Gastroesophageal sphincter (tissue), 4 donors: Measurements from ENCODE around the gene IPCEF1. TPM values are rescaled to one million over a fixed set of nuclear protein-coding genes. Genes with fewer than 3 reads are reported as not detected.

ENCODE experiments used
- ATAC-seq: fragments of 150-250 bp; one replicate; pipeline ENCODE4 v1.9.1; 2016; ENCODE audit warnings: mild to moderate bottlenecking, moderate library complexity
- H3K27ac ChIP-seq, 4 donors: fragments of 200-600 bp; sonication (generic) in 3 of 4; 1 replicate in 3 of 4; 2 replicates in 1 of 4; pipeline ENCODE4 v1.5.1; 2016 to 2019
- H3K27me3 ChIP-seq: fragments of 200-600 bp; sonication (generic); one replicate; pipeline ENCODE4 v1.5.1; 2019
- H3K36me3 ChIP-seq, 2 donors: fragments of 200-600 bp; sonication (generic); one replicate each; pipeline ENCODE4 v1.5.1; 2019; ENCODE audit warnings: control low read depth in 1 of 2
- H3K4me1 ChIP-seq, 3 donors: fragments of 200-600 bp; sonication (generic); 1 replicate in 2 of 3; 2 replicates in 1 of 3; pipeline ENCODE4 v1.5.1; 2016 to 2019; ENCODE audit warnings: control low read depth in 2 of 3
- H3K4me3 ChIP-seq, 2 donors: fragments of 200-600 bp; sonication (generic); one replicate each; pipeline ENCODE4 v1.5.1; 2019; ENCODE audit warnings: mild to moderate bottlenecking in 1 of 2, moderate library complexity in 1 of 2
- H3K9me3 ChIP-seq, 3 donors: fragments of 200-600 bp; sonication (generic); one replicate each; pipeline ENCODE4 v1.5.1; 2017 to 2019; ENCODE audit warnings: control low read depth in 2 of 3
- EP300 ChIP-seq: sonication (generic); formaldehyde crosslinking; IDR thresholded peaks from one replicate; pipeline ENCODE4 v1.6.1; 2017; ENCODE audit warnings: antibody characterized with exemption, mild to moderate bottlenecking
- POLR2A ChIP-seq, 2 donors: fragments of 450-650 bp; IDR thresholded peaks; one replicate each; pipeline ENCODE4 v1.6.1; 2017; ENCODE audit warnings: antibody characterized with exemption in 2 of 2, mild to moderate bottlenecking in 2 of 2, moderate library complexity in 1 of 2
- POLR2AphosphoS5 ChIP-seq: sonication (generic); formaldehyde crosslinking; IDR thresholded peaks from one replicate; pipeline ENCODE4 v1.6.1; 2017; ENCODE audit warnings: antibody characterized with exemption
- WGBS, 2 donors: methylation state at CpG; one replicate each; pipeline ENCODE4 v1.1.5; 2018; ENCODE audit warnings: low coverage in 1 of 2; 5-methylcytosine and 5-hydroxymethylcytosine counted together
- total RNA-seq, 4 donors: library from RNA; depleted of rRNA; stranded (reverse); fragments of >200 nt; gene quantifications; one replicate each; pipeline ENCODE4 v1.1.0, GENCODE V29; 2016
- TF ChIP-seq, protein P1 (sequence below), 4 experiments: fragments of 200-600 bp in 2 of 4; fragments of 450-650 bp in 2 of 4; sonication (generic) in 1 of 4; IDR thresholded peaks; one replicate each; pipeline ENCODE4 v1.5.1; 2017 to 2019; ENCODE audit warnings: antibody characterized with exemption in 4 of 4, mild to moderate bottlenecking in 2 of 4, moderate library complexity in 2 of 4

Gene IPCEF1
- total RNA-seq, 4 donors from 2014 or later, result 0.27 to 7.3 (median 1.2) TPM

DNA sequence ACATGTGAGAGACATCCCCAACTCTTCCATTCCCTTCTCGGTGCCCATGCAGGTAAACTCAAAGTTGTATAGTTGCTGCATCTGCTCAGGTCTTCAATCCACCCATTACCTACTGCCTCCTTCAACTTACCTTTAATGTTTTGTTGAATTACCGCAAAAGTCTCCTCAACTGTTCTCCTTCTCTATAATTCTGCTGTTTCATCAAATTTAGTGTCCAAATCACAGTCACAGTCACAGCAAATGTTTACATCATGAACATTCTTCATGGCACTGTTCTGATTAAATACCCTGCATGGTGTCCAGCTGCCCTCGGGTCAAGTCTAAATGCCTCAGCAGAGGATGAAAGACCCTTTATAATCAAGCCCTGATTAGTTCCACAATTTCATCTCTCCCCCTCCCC is 130.1 kb downstream of the IPCEF1 start:
- Histone ChIP-seq H3K9me3 (no peaks in the 10 kb centered on the region), H3K4me3 (no peak overlapping the region), H3K36me3 (no peaks in the 10 kb centered on the region), H3K4me1 (no peaks in the 10 kb centered on the region), H3K27me3 (no peaks in the 10 kb centered on the region), H3K27ac (no peak overlapping the region)
- 70 to 85% methylated on average over 2 to 3 of the region's 3 CpGs for WGBS, 2 donors
- no peak for ATAC-seq
- TF ChIP-seq, protein P1, sequence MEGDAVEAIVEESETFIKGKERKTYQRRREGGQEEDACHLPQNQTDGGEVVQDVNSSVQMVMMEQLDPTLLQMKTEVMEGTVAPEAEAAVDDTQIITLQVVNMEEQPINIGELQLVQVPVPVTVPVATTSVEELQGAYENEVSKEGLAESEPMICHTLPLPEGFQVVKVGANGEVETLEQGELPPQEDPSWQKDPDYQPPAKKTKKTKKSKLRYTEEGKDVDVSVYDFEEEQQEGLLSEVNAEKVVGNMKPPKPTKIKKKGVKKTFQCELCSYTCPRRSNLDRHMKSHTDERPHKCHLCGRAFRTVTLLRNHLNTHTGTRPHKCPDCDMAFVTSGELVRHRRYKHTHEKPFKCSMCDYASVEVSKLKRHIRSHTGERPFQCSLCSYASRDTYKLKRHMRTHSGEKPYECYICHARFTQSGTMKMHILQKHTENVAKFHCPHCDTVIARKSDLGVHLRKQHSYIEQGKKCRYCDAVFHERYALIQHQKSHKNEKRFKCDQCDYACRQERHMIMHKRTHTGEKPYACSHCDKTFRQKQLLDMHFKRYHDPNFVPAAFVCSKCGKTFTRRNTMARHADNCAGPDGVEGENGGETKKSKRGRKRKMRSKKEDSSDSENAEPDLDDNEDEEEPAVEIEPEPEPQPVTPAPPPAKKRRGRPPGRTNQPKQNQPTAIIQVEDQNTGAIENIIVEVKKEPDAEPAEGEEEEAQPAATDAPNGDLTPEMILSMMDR (IDR thresholded peaks at IDR 0.05), result no peak
- TF ChIP-seq POLR2AphosphoS5 (no peak), EP300 (no peak), POLR2A (IDR thresholded peaks at IDR 0.05) (no peak)

- no CpG with 5 or more reads among the region's 2 CpGs for WGBS, 2 donors
- no peak overlapping the region for H3K4me3 ChIP-seq
- no peak overlapping the region for H3K27ac ChIP-seq
- H3K4me1 ChIP-seq, result no peaks in the 10 kb centered on the region
- TF ChIP-seq, protein P1 (IDR thresholded peaks at IDR 0.05), result no peak
- TF ChIP-seq EP300, result no peak
- no peak for TF ChIP-seq POLR2AphosphoS5
- no peak for TF ChIP-seq POLR2A (IDR thresholded peaks at IDR 0.05)
- no peaks in the 10 kb centered on the region for H3K9me3 ChIP-seq
- H3K36me3 ChIP-seq, result no peaks in the 10 kb centered on the region
- no peak for ATAC-seq
- no peaks in the 10 kb centered on the region for H3K27me3 ChIP-seq
Observed at GRCh38 chr6:154223296-154223695, 133.3 kb downstream of the IPCEF1 start.

DNA sequence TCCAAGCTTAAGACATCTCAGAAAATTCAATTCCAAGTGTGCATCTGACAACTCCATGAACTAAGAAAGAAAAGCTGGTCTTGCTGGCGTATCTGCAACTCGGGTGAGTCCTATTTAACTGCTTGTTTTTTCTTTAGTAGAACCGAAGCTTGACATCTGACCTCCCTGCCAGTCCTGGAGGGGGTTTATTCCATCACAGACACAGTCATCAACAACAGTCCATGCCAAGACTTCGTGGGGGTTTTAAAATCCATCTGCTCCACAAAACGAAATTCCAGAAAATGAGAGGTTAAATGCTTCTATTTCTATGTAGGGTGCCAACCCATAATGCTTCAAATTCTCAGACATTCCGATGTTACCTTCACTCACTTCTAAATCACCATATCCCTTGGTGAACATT is 133.9 kb downstream of the IPCEF1 start:
- Histone ChIP-seq H3K27ac (no peak overlapping the region), H3K4me3 (no peak overlapping the region), H3K36me3 (no peaks in the 10 kb centered on the region), H3K4me1 (no peaks in the 10 kb centered on the region), H3K27me3 (no peaks in the 10 kb centered on the region), H3K9me3 (no peaks in the 10 kb centered on the region)
- no peak for ATAC-seq
- WGBS, 2 donors, result 57 to 68% methylated on average over 5 to 6 of the region's 6 CpGs
- TF ChIP-seq POLR2A (IDR thresholded peaks at IDR 0.05), result no peak
- no peak for TF ChIP-seq EP300
- TF ChIP-seq POLR2AphosphoS5, result no peak

DNA sequence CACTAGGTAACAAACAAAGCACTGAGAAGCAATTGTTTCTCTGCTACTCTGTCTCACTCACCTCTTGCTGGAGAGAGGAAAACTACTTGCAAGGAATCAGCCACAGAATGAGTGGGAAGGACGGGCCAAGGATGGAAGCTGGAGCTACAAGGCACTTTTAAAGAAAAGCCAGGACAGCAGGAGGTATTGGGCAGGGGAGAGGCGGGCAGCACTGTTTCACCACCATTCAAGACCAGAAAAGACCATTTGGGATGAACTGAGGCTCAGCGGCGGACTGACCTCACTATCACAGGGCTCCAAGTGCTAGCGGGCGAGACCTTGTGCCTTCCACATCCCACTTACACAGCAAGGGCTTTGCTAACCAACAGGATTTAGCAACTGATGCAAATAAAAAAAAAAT is 137.4 kb downstream of the IPCEF1 start:
- H3K27me3 ChIP-seq, result no peaks in the 10 kb centered on the region
- 78 to 89% methylated on average over 6 of the region's 6 CpGs for WGBS, 2 donors
- H3K27ac ChIP-seq, result no peak overlapping the region
- no peak overlapping the region for H3K4me3 ChIP-seq
- H3K4me1 ChIP-seq, result no peaks in the 10 kb centered on the region
- no peaks in the 10 kb centered on the region for H3K9me3 ChIP-seq
- no peaks in the 10 kb centered on the region for H3K36me3 ChIP-seq
- ATAC-seq, result no peak
- TF ChIP-seq, protein P1 (IDR thresholded peaks at IDR 0.05), result no peak
- TF ChIP-seq EP300 (no peak), POLR2AphosphoS5 (no peak), POLR2A (IDR thresholded peaks at IDR 0.05) (no peak)

DNA sequence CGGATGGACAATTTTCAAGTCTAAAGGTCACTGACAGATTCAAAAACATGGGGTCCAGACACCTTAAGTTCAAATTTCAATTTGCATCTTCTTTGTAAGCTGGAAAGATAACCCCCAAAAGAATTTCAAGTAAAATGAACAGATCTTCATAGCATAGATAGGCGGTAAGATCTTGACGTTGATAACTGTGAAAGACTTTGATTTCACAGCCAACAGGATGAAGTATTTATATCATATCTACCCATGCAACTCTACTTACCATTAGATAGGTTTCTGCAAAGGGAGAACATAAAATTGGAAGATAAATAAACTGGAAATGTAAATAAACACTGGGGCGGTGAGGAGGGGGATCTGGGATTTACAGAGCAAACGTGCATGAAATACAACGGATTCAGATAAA is 137.8 kb downstream of the IPCEF1 start:
- TF ChIP-seq, protein P1 (IDR thresholded peaks at IDR 0.05), result no peak
- no peak for TF ChIP-seq EP300
- TF ChIP-seq POLR2A (IDR thresholded peaks at IDR 0.05), result no peak
- H3K4me3 ChIP-seq, result no peak overlapping the region
- 72 to 83% methylated on average over 6 of the region's 6 CpGs for WGBS, 2 donors
- no peaks in the 10 kb centered on the region for H3K9me3 ChIP-seq
- H3K36me3 ChIP-seq, result no peaks in the 10 kb centered on the region
- ATAC-seq, result no peak
- H3K27me3 ChIP-seq, result no peaks in the 10 kb centered on the region
- H3K27ac ChIP-seq, result no peak overlapping the region
- H3K4me1 ChIP-seq, result no peaks in the 10 kb centered on the region
